Naive thymus-derived CD4-positive, alpha-beta T cell (primary cell): ENCODE results near the gene CCR4. TPM values are rescaled to one million over a fixed set of nuclear protein-coding genes. Genes with fewer than 3 reads are reported as not detected.
"Not testable (repeated sequence)": the region's sequence is repeated elsewhere in the genome, so short reads cannot be mapped to it uniquely, and the experiment has no call there.

Source experiments
- ATAC-seq: fragments of 150-1000 bp; cut with Tn5 transposase; 2 replicates; pipeline ENCODE4 v1.10.0; 2021; ENCODE audit warnings: mild to moderate bottlenecking, moderate library complexity
- CTCF ChIA-PET: fragments of 350-600 bp; sonication (Branson Sonifier 250); formaldehyde crosslinking; loops from one replicate; lab custom pipeline; 2021; ENCODE audit warnings: antibody characterized with exemption; lab: Charles Lee
- POLR2A ChIA-PET: fragments of 350-600 bp; sonication (Branson Sonifier 250); formaldehyde crosslinking; loops from one replicate; lab custom pipeline; 2021; ENCODE audit warnings: antibody characterized with exemption, inconsistent platforms; lab: Charles Lee
- DNase-seq, 9 donors: peaks; one replicate each; pipeline versions ENCODE4 v3.0.0 to v3.0.0-alpha.2; 2020 to 2022; ENCODE audit warnings: mixed read lengths in 1 of 9
- H3K27ac ChIP-seq: one replicate; pipeline ENCODE4 v1.7.0; 2013; ENCODE audit warnings: mild to moderate bottlenecking, low read depth, low read length, moderate library complexity
- H3K27me3 ChIP-seq, 2 donors: one replicate each; pipeline ENCODE4 v1.7.0; 2013; ENCODE audit warnings: low read length in 2 of 2, mild to moderate bottlenecking in 2 of 2, moderate library complexity in 2 of 2; ENCODE audit not compliant: control insufficient read depth in 2 of 2, insufficient read depth in 2 of 2
- H3K36me3 ChIP-seq, 3 experiments: 1 replicate in 2 of 3; 2 replicates in 1 of 3; pipeline ENCODE4 v1.7.0; 2013; ENCODE audit warnings: low read length in 3 of 3, mild to moderate bottlenecking in 3 of 3, moderate library complexity in 1 of 3; ENCODE audit not compliant: insufficient read depth in 3 of 3, control insufficient read depth in 2 of 3
- H3K4me1 ChIP-seq, 2 donors: one replicate each; pipeline ENCODE4 v1.7.0; 2013; ENCODE audit warnings: low read length in 2 of 2, mild to moderate bottlenecking in 2 of 2, moderate library complexity in 1 of 2; ENCODE audit not compliant: control insufficient read depth in 2 of 2, insufficient read depth in 2 of 2
- H3K4me3 ChIP-seq: 2 replicates; pipeline ENCODE4 v1.7.0; 2013; ENCODE audit warnings: mild to moderate bottlenecking, low read length
- H3K9me3 ChIP-seq, 3 experiments: 1 replicate in 2 of 3; 2 replicates in 1 of 3; pipeline ENCODE4 v1.7.0; 2013; ENCODE audit warnings: low read length in 3 of 3; ENCODE audit not compliant: control insufficient read depth in 2 of 3
- H3K27ac Mint-ChIP-seq, 9 donors: one replicate each; pipeline ENCODE4 v1.8.0; 2020 to 2022; ENCODE audit warnings: mixed read lengths in 9 of 9, mild to moderate bottlenecking in 8 of 9, moderate library complexity in 5 of 9, inconsistent platforms in 2 of 9
- H3K27me3 Mint-ChIP-seq, 5 donors: one replicate each; pipeline ENCODE4 v1.8.0; 2021 to 2022; ENCODE audit warnings: mixed read lengths in 5 of 5, mild to moderate bottlenecking in 1 of 5
- H3K36me3 Mint-ChIP-seq, 5 donors: one replicate each; pipeline ENCODE4 v1.8.0; 2020 to 2022; ENCODE audit warnings: mixed read lengths in 5 of 5, mild to moderate bottlenecking in 3 of 5, inconsistent platforms in 1 of 5
- H3K4me1 Mint-ChIP-seq, 7 donors: one replicate each; pipeline ENCODE4 v1.8.0; 2020 to 2022; ENCODE audit warnings: mixed read lengths in 7 of 7, mild to moderate bottlenecking in 3 of 7, inconsistent platforms in 1 of 7
- H3K4me3 Mint-ChIP-seq, 10 donors: one replicate each; pipeline ENCODE4 v1.8.0; 2020 to 2022; ENCODE audit warnings: mild to moderate bottlenecking in 10 of 10, mixed read lengths in 10 of 10, moderate library complexity in 6 of 10, inconsistent platforms in 2 of 10
- H3K9me3 Mint-ChIP-seq, 11 donors: one replicate each; pipeline ENCODE4 v1.8.0; 2020 to 2022; ENCODE audit warnings: mixed read lengths in 11 of 11, mild to moderate bottlenecking in 4 of 11, inconsistent platforms in 1 of 11, moderate library complexity in 1 of 11
- intact Hi-C, 2 donors: fragments of 100-400 bp; cut with micrococcal nuclease; formaldehyde crosslinking; loops; one replicate each; pipeline ENCODE4 v1.15.1; 2023
- polyA plus RNA-seq, 2 donors: library from polyadenylated mRNA; unstranded; fragments of 300-500 nt; fragmentation: Illumina TruSeq; gene quantifications; one replicate each; pipeline ENCODE4 v1.2.3, GENCODE V29; 2021
- total RNA-seq, 6 experiments: library from RNA in 5 of 6; stranded (reverse) in 5 of 6; gene quantifications; 1 replicate in 5 of 6; 2 replicates in 1 of 6; pipeline ENCODE4 v1.2.3 and lab custom pipeline; 2021 to 2026

The CCR4 gene
- total RNA-seq (10 to 100 TPM in 2 of 5 experiments, 1 to 10 TPM in 3; 2.1 to 37.3 (median 2.5) TPM), polyA plus RNA-seq (under 1 TPM; 0.40 to 0.51 TPM), total RNA-seq (lab: John Stamatoyannopoulos, UW) (11.3 reads per million, percentile 38 among the genes with 10 or more reads in this experiment)

- ChIA-PET POLR2A (no interaction called here), CTCF (interaction anchor here (0.6 to 6.8 kb wide), 6 partner anchors 68 to 491 kb away, joined by 3 to 141 read pairs (median 4); no protein-coding TSS in a partner anchor)
- no peaks in the 10 kb centered on the region for H3K27me3 ChIP-seq
- peaks cover 0 to 14% (median 0%) of the 10 kb centered on the region in 5 donors for H3K36me3 Mint-ChIP-seq
- H3K27me3 Mint-ChIP-seq: no peaks in the 10 kb centered on the region
- DNase-seq (peak; percentile 11 to 61 (median 44)), ATAC-seq (peak; percentile 74)
- H3K4me3 Mint-ChIP-seq: peak within 1 kb of the TSS; percentile 19 to 84 (median 65)
- no peaks in the 10 kb centered on the region for H3K9me3 ChIP-seq
- H3K4me1 ChIP-seq: peaks cover 13 to 17% of the 10 kb centered on the region in 2 donors
- no peaks in the 10 kb centered on the region for H3K9me3 Mint-ChIP-seq
- peaks cover 8 to 62% (median 34%) of the 10 kb centered on the region in 7 donors for H3K4me1 Mint-ChIP-seq
- H3K27ac ChIP-seq: peak within 1 kb of the TSS; percentile 16
- intact Hi-C loops: loop anchor here (1.0 to 5.0 kb wide), 5 partner anchors 10 to 114 kb away; no protein-coding TSS in a partner anchor
- peak within 1 kb of the TSS in 8 of 9 donors; percentile 18 to 93 (median 76) for H3K27ac Mint-ChIP-seq
- H3K4me3 ChIP-seq: peak within 1 kb of the TSS; percentile 51
- H3K36me3 ChIP-seq: no peaks in the 10 kb centered on the region
Observed at GRCh38 chr3:32951410-32951811, at the start of gene CCR4. Gene CCR4, plus strand, starts transcription at chr3:32951644. Its CDS starts 1,779 bp downstream, at chr3:32953423.

GRCh38 chr3:32902887-32903371 lies 48.5 kb upstream of the CCR4 start:
- H3K4me1 ChIP-seq, H3K4me3 ChIP-seq, POLR2A ChIA-PET, H3K36me3 Mint-ChIP-seq, H3K36me3 ChIP-seq, H3K27ac ChIP-seq, CTCF ChIA-PET, H3K4me1 Mint-ChIP-seq, H3K27me3 ChIP-seq, H3K27ac Mint-ChIP-seq, H3K9me3 Mint-ChIP-seq, H3K9me3 ChIP-seq: not testable (repeated sequence)
- peak; percentile 64 for ATAC-seq
- DNase-seq: peak in 8 of 9 donors; percentile 8 to 41 (median 19)
- intact Hi-C loops: loop anchor here in 1 of 2 donors (10.0 kb wide), 1 partner anchor 168 kb away; no protein-coding TSS in a partner anchor
- Mint-ChIP-seq H3K27me3 (peaks cover 5 to 35% (median 8%) of the 10 kb centered on the region in 5 donors), H3K4me3 (peak overlapping the region; percentile 68 to 87 (median 80))

GRCh38 chr3:32903953-32904352 lies 47.5 kb upstream of the CCR4 start:
- Histone ChIP-seq H3K9me3 (no peaks in the 10 kb centered on the region), H3K4me1 (no peaks in the 10 kb centered on the region), H3K27ac (no peak overlapping the region), H3K36me3 (no peaks in the 10 kb centered on the region), H3K27me3 (no peaks in the 10 kb centered on the region), H3K4me3 (no peak overlapping the region)
- ATAC-seq: no peak
- H3K9me3 Mint-ChIP-seq: no peaks in the 10 kb centered on the region
- ChIA-PET POLR2A (no interaction called here), CTCF (no interaction called here)
- H3K4me1 Mint-ChIP-seq: peaks cover 0 to 9% (median 2%) of the 10 kb centered on the region in 7 donors
- peaks cover 5 to 25% (median 5%) of the 10 kb centered on the region in 5 donors for H3K27me3 Mint-ChIP-seq
- H3K4me3 Mint-ChIP-seq: no peak overlapping the region
- intact Hi-C loops: loop anchor here in 1 of 2 donors (10.0 kb wide), 1 partner anchor 169 kb away; no protein-coding TSS in a partner anchor
- no peak for DNase-seq
- no peaks in the 10 kb centered on the region for H3K36me3 Mint-ChIP-seq
- H3K27ac Mint-ChIP-seq: no peak overlapping the region

- Histone ChIP-seq H3K4me3 (no peak overlapping the region), H3K4me1 (no peaks in the 10 kb centered on the region), H3K36me3 (no peaks in the 10 kb centered on the region), H3K9me3 (no peaks in the 10 kb centered on the region), H3K27me3 (no peaks in the 10 kb centered on the region), H3K27ac (no peak overlapping the region)
- Mint-ChIP-seq H3K27me3 (no peaks in the 10 kb centered on the region), H3K4me3 (no peak overlapping the region), H3K27ac (no peak overlapping the region), H3K9me3 (no peaks in the 10 kb centered on the region), H3K36me3 (no peaks in the 10 kb centered on the region), H3K4me1 (peaks cover 0 to 7% (median 6%) of the 10 kb centered on the region in 7 donors)
- POLR2A ChIA-PET: no interaction called here
- intact Hi-C loops: loop anchor here in 1 of 2 donors (10.0 kb wide), 1 partner anchor 175 kb away; no protein-coding TSS in a partner anchor
- ATAC-seq: no peak
- no peak for DNase-seq
- CTCF ChIA-PET: no interaction called here
Observed at GRCh38 chr3:32909999-32910398, 41.4 kb upstream of the CCR4 start.

- no peaks in the 10 kb centered on the region for H3K27me3 ChIP-seq
- Mint-ChIP-seq H3K9me3 (no peaks in the 10 kb centered on the region), H3K27ac (no peak overlapping the region), H3K27me3 (no peaks in the 10 kb centered on the region), H3K4me3 (no peak overlapping the region), H3K36me3 (no peaks in the 10 kb centered on the region), H3K4me1 (peaks cover 0 to 7% (median 6%) of the 10 kb centered on the region in 7 donors)
- no peaks in the 10 kb centered on the region for H3K4me1 ChIP-seq
- no peak for ATAC-seq
- ChIA-PET CTCF (no interaction called here), POLR2A (no interaction called here)
- H3K9me3 ChIP-seq: no peaks in the 10 kb centered on the region
- H3K36me3 ChIP-seq: no peaks in the 10 kb centered on the region
- no peak for DNase-seq
- no peak overlapping the region for H3K27ac ChIP-seq
- intact Hi-C loops: no loop called here
- H3K4me3 ChIP-seq: no peak overlapping the region
Observed at GRCh38 chr3:32910954-32911353, 40.5 kb upstream of the CCR4 start.

- ATAC-seq (no peak), DNase-seq (peak in 1 of 9 donors; percentile 13)
- peaks cover 0 to 4% (median 0%) of the 10 kb centered on the region in 3 experiments for H3K9me3 ChIP-seq
- Mint-ChIP-seq H3K4me3 (no peak overlapping the region), H3K27me3 (no peaks in the 10 kb centered on the region), H3K9me3 (peaks cover 0 to 6% (median 4%) of the 10 kb centered on the region in 11 donors), H3K36me3 (peaks cover 0 to 4% (median 2%) of the 10 kb centered on the region in 5 donors), H3K27ac (no peak overlapping the region), H3K4me1 (peaks cover 0 to 7% (median 6%) of the 10 kb centered on the region in 7 donors)
- no peaks in the 10 kb centered on the region for H3K27me3 ChIP-seq
- H3K4me3 ChIP-seq: no peak overlapping the region
- POLR2A ChIA-PET: no interaction called here
- H3K36me3 ChIP-seq: no peaks in the 10 kb centered on the region
- intact Hi-C loops: no loop called here
- H3K4me1 ChIP-seq: no peaks in the 10 kb centered on the region
- CTCF ChIA-PET: no interaction called here
- H3K27ac ChIP-seq: no peak overlapping the region
Observed at GRCh38 chr3:32912046-32912445, 39.4 kb upstream of the CCR4 start.
